HepG2 (cell line): ENCODE measurements around the gene CHRNA3.

Experiments used
- SP5 ChIP-seq: IDR thresholded peaks from 2 replicates; pipeline ENCODE4 v1.6.1; 2016; ENCODE audit warnings: low read depth, borderline replicate concordance
- TF ChIP-seq, protein P1 (sequence below), 2 experiments: IDR thresholded peaks; 2 replicates each; pipeline ENCODE4 v1.6.1; 2011 to 2012; ENCODE audit warnings: low read length in 2 of 2, borderline replicate concordance in 1 of 2, low read depth in 1 of 2, mild to moderate bottlenecking in 1 of 2, moderate library complexity in 1 of 2
- TF ChIP-seq, protein P2 (sequence below): sonication (generic); formaldehyde crosslinking; IDR thresholded peaks from 2 replicates; pipeline ENCODE4 v1.4.0; 2020; ENCODE audit warnings: missing genetic modification reagents, borderline replicate concordance

DNA sequence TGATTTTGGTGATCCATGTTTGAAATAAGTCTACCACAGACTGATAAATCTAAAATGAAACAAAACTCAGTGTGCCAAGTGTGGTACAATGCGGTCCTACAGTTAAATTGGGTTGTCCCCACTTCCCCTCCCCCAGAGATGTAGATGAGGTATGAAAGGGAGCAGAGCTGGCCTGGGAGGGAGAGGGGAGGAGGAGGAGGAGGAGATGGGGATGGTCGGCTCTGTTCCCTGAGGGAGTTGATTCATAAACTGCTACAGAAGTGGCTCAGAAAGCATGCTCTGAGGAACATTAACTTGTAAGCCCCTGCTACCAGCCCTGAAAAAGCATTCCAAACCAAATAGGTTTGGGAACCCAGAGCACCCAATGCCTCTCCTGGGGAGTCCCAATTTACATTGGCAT lies 48.2 kb upstream of the CHRNA3 start:
- no peak for TF ChIP-seq SP5 (CRISPR knock-in tag)
- TF ChIP-seq, protein P1, sequence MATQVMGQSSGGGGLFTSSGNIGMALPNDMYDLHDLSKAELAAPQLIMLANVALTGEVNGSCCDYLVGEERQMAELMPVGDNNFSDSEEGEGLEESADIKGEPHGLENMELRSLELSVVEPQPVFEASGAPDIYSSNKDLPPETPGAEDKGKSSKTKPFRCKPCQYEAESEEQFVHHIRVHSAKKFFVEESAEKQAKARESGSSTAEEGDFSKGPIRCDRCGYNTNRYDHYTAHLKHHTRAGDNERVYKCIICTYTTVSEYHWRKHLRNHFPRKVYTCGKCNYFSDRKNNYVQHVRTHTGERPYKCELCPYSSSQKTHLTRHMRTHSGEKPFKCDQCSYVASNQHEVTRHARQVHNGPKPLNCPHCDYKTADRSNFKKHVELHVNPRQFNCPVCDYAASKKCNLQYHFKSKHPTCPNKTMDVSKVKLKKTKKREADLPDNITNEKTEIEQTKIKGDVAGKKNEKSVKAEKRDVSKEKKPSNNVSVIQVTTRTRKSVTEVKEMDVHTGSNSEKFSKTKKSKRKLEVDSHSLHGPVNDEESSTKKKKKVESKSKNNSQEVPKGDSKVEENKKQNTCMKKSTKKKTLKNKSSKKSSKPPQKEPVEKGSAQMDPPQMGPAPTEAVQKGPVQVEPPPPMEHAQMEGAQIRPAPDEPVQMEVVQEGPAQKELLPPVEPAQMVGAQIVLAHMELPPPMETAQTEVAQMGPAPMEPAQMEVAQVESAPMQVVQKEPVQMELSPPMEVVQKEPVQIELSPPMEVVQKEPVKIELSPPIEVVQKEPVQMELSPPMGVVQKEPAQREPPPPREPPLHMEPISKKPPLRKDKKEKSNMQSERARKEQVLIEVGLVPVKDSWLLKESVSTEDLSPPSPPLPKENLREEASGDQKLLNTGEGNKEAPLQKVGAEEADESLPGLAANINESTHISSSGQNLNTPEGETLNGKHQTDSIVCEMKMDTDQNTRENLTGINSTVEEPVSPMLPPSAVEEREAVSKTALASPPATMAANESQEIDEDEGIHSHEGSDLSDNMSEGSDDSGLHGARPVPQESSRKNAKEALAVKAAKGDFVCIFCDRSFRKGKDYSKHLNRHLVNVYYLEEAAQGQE (IDR thresholded peaks at IDR 0.05; ENCODE audit: borderline replicate concordance in 1 of 2, low read depth in 1 of 2, low read length in 2 of 2): no peak
- TF ChIP-seq, protein P2, sequence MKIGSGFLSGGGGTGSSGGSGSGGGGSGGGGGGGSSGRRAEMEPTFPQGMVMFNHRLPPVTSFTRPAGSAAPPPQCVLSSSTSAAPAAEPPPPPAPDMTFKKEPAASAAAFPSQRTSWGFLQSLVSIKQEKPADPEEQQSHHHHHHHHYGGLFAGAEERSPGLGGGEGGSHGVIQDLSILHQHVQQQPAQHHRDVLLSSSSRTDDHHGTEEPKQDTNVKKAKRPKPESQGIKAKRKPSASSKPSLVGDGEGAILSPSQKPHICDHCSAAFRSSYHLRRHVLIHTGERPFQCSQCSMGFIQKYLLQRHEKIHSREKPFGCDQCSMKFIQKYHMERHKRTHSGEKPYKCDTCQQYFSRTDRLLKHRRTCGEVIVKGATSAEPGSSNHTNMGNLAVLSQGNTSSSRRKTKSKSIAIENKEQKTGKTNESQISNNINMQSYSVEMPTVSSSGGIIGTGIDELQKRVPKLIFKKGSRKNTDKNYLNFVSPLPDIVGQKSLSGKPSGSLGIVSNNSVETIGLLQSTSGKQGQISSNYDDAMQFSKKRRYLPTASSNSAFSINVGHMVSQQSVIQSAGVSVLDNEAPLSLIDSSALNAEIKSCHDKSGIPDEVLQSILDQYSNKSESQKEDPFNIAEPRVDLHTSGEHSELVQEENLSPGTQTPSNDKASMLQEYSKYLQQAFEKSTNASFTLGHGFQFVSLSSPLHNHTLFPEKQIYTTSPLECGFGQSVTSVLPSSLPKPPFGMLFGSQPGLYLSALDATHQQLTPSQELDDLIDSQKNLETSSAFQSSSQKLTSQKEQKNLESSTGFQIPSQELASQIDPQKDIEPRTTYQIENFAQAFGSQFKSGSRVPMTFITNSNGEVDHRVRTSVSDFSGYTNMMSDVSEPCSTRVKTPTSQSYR (CRISPR knock-in tag): no peak
